GM21717 (cell line): ENCODE results near the gene ZCCHC2.

ENCODE experiments used
- ATAC-seq: cut with Tn5 transposase; IDR thresholded peaks from one replicate; pipeline ENCODE4 v1.9.1; 2021; ENCODE audit warnings: mild to moderate bottlenecking, moderate library complexity; ENCODE audit not compliant: unreplicated experiment

The ZCCHC2 gene

DNA sequence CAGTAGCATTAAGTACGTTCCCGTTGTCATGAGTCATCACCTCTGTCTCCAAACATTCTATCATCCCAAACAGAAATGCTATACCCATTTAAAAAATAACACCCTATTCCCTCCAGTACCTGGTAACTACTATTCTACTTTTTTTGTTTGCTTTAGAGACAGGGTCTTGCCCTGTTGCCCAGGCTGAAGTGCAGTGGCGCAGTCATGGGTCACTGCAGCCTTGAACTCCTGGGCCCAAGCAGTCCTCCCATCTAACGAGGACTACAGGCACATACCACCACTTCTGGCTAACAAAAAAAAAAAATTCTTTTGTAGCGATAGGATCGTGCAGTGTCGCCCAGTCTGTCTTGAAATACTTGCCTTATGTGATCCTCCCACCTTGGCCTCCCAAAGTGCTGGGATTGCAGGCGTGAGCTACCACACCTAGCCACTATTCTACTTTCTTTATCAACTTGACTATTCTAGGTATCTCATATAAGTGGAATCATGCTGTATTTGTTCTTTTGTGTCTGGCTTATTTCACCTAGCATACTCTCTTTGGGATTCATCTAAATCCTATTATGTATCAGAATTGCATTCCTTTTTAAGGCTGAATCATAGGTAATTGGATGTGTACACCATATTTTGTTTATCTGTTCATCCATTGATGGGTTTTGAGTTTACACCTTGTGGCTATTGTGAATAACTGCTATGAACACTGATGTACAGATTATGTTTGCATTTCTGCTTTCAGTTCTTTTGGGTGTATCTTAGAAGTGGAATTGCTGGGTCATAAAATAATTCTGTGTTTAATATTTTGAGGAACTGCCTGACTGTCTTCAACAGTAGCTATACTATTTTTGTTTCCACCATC lies 14.4 kb downstream of the ZCCHC2 start:
- ATAC-seq, result no peak

DNA sequence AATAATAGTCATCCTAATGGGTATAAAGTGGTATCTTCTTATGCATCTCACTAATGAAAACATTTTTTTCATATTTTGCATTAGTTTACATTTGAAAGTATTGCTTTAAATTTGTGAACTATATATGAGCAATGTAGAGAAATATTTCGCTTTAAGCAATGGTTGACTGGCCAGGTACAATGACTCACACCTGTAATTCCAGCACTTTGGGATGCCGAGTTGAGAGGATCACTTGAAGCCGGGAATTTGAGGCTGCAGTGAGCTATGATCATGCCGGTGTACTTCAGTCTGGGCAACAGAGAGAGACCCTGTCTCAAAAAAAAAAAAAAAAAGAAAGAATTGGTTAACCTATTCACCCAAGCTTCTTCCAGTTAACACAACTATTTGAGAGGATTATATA lies 15.1 kb downstream of the ZCCHC2 start:
- ATAC-seq, result no peak

DNA sequence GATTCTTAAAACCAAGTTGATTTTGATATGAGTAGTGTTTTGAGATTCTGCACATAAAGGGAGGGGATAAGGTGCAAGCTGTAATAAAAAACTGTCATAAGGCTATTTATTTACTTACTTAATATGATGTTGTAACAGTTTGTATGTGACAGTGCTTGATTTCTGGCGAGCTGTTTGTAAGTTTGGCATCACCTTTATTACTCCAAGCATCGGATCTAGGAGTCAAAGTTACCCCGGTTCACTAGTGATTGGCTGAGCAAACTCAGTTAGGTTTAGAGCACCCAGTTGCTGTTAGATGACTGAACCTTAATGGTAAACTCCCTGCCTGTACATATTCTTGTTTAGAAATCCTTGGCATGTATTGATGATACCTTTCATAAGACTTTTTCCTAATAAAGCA lies 16.1 kb downstream of the ZCCHC2 start:
- no peak for ATAC-seq

DNA sequence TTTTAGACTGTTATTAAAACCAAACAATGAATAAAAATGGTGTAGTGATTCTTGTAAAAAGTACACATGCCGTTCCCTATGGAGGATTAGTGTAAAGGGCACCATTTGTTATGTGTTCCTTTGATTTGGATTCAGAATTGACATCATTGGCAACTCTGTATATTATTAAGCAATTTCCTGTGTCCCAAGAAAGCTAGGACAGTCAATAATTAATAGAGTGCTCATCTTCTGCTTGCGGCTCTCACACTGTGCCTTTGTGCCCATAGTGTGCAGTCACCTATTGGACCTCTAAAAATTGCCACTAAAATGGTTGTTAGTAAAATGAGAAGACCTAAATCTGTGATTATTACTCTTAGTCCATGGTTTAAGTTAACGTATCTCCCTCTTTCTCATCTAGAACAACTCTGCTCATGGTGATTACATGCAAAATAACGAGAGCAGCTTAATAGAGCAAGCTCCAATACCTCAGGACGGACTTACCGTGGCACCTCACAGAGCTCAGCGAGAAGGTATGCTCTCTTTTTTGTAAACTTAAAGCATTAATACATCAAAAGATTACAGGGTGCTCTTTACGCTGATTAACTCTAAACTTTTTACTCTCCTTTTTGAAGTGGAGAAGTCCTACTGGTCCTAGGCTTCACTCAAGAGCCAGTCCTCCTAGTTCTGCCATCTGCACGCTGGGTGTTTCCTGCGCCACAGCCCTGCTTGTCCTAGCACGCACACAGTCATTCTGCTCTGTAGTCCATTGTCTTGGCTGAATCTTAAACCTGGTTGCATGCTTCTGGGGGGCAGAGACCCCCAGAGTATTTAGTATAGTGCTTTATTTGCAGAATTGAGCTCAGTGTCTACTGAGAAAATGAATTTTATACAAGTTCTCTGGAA lies 16.7 kb downstream of the ZCCHC2 start:
- ATAC-seq, result no peak

DNA sequence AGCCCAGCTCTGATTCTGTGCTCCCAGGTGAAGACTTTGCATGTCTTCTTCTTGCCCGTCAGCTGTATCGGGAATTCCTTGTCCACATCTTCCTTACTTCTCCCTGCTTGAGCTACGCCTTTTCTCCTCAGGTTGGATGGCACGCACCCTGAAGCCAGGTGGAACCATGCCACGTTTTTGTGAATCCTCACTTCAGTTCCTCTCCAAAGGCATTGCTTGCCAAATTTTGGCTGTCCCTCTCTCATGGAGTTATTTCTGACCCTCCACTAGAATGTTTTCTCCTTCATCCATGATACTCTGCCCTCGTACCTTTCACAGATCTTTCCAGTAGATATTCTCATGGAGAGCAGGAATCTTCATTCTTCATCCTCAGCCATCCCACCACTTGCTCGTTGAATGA lies 20.2 kb downstream of the ZCCHC2 start:
- no peak for ATAC-seq

DNA sequence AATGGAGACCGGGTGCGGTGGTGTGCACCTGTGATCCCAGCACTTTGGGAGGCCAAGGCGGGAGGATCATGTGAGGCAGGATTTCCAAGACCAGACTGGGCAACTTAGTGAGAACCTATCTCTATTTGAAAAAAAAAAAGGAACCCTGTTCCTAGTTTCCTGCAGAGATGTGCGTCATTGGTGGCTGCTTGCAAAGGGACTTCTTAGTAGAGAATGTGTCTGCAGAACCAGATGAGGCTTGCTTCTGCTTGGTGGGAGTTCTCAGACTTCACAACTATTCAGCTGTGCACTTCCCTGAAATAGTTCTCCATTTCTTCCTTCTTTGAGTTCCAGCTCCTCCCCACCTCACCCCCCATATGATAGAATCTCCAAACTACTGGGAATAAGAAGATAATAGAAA lies 22.3 kb downstream of the ZCCHC2 start:
- no peak for ATAC-seq

DNA sequence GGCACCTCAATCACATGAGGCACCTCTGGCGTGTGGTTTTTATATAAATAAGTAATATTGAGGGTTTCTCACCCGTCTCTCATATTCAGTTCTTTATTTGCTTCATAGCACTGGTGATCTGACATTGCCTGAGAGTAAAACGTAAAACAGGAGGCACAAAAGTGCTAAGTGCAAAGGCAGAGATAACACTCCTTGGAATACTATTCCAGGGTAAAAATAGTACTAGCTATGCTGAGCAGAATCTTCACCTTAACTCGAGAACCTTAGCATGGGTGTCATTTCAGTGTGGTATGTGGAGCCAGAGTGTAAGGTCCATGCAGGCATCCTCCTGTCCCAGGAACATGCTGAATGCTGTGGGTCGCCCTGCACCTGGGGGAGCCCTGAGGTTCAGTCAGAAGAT lies 26.9 kb downstream of the ZCCHC2 start:
- ATAC-seq, result no peak

DNA sequence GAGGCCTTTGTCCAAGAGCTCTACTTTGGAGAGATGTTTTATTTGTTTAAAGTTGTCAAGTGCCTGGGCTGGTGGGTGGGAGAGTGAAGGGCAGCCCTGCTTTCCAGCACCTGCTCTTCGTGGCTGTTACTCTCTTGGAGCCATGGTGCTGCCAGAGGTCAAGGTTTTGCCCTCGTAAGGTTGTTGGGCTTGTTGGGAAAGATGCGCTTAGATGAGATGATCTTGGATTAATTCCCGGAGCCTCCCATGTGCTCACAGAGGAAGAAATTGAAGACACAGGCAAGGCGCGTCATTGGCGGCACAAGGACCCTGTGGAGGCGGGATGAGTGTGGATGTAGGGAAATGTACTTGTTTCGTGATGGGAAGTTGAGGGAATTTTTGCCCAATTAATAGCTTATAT lies 27.9 kb downstream of the ZCCHC2 start:
- ATAC-seq, result no peak

DNA sequence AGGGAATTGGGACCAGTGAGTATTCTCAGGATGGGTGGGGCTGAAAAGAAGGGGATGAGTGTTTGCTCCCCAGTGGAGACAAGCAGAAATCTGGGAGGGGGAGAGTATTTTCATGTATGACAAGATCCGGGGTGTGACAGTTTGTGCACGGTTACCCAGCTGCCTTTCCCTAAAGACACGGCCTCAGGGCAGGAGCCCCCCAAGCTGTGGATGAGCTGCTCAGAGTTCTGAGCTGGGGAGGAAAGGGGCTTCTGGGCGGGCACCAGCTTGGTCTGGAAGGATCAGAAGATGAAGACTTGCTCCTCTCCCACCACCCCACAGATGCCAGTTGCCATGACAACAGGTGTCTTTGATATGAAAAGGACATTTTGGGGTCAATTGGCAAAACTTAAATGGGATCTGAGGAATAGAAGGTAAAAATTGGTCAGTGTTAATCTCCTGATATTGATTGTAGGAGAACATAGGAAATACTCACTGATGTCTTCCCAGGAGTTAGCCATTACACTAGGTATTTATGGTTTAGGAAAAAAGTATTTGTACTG lies 29.2 kb downstream of the ZCCHC2 start:
- ATAC-seq, result no peak

DNA sequence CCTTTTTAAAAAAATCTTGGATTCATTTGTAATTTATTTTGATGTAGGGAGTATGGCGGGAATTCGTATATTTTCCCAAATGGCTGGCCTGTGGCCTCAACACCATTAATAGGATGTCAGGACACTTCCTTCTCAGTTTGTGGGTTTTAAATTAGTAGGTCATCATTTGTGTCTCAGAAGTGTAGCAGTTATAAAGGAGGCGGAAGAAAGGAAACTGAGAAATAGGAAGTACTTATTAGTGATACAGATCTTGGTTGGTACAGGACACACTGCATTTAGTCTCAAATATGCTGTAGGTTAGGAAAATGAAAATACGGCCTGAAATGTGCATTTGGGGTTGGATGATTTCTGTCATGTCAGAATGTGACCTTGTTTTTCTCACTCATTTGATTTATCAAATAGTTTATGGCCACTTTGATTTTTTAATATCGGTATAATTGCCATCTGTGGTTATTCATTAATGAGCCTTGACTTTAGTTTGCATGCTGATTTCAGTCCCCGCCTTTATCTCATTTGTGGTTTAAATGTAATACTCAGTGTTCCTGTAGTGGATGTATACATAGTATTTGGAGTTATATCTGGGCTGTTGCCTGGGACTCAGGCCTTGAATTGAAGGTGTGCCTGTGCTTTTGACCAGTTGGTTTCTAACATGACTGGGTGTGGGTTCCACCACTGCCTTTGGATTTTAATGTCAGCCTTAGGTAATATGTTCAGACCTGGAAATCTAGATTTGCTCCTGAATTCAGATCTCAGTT lies 31.4 kb downstream of the ZCCHC2 start:
- ATAC-seq, result no peak

DNA sequence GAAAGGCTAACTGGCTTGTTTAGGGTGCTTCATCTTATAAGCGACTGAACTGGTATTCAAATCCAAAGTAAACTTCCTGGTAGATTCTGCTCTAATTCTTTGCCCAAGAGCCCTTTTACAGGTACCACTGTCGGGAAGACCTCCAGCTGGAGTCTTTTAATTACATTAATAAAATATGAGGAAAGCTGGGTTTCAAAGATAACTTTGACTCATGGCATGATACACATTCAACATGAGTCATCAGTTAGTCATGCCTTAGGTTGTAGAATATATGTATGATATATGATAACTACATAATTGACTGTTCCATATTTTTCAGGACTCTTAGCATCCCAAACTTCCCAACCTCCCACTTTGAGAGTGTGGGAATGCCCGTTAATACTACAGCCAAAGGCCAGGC lies 32.3 kb downstream of the ZCCHC2 start:
- ATAC-seq, result no peak

DNA sequence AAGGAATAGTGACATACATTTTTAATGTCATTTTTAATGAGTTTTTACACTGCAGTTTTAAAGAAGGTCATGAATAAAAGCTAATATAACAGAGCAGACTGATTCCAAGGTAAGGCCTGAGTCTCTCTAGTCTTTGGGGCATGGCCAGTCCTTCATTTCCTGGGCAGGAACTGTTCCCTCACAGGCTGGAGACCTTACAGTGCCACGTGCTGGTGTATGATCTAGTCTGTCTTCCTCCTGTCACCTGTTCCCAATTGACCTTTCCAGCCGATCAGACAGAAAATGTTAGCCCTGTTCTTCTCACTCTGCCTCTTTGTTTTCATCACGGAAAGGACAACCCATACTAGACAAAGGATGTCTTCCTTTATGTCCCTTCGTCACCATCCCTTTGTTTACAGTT lies 33.6 kb downstream of the ZCCHC2 start:
- no peak for ATAC-seq

DNA sequence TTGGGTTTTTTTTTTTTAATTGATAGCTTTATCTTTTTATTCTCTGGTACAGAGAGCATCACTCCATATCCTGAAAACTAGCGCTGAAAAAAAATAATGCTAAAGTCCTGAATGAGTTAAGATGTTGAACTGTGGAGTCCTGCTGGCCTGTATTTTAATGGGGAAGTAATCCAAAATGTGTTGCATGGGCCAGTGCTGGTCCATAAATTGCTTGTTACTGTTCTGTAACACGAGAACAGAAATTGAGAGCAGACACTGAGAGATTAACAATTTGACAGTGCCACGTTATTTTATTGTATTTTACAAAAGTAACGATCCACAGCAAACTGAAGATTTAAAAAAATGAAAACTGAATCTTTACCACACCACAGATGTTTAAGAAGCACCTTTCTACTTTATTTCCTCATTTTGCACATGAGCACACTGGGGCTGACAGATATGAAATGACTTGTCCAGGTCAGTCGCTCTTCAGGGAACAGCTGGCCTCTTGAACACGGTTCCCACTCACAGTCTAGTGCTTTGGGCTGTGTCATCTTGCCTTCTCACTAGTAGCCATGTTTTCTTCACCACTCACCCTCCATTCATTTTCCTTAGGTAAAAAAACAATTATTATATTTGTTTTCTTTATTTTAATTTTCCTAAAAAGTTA lies 35.3 kb downstream of the ZCCHC2 start:
- ATAC-seq, result peak; percentile 66

DNA sequence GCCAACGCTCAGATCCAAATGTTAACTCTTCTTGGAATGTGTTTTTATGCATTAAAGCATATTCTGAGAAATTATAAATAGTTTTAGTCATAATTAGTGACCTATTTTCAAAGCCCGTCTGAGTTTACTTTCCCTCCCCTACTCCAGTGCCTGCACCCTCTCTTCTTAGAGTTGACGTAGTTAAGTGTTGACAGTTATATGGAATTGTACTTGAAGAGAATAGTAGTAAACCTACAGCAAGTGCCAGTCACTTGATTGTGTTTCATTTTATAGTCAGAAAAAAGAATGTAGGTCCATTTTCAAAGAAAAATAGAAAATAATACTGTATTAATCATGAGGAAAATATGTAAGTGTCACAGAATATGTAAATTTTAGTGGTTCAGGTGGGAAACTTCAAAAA lies 41.2 kb downstream of the ZCCHC2 start:
- ATAC-seq, result no peak

DNA sequence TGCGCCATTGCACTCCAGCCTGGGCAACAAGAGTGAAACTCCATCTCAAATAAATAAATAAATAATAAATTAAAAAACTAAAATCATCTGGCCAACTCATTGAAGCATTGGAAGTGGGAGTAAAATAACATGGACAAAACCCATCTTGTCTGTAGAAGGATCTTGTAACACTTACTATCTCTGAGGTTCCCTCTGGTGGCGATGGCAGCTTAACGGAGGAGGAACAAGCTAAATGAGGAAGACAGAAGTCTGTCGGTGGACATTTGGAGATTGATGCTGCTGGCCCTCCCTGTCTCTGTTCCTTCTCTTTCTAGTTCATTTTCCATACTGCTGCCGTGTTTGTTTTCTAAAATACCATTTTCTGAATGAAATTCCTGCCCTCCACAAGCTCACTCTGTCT lies 43.4 kb downstream of the ZCCHC2 start:
- ATAC-seq, result no peak

DNA sequence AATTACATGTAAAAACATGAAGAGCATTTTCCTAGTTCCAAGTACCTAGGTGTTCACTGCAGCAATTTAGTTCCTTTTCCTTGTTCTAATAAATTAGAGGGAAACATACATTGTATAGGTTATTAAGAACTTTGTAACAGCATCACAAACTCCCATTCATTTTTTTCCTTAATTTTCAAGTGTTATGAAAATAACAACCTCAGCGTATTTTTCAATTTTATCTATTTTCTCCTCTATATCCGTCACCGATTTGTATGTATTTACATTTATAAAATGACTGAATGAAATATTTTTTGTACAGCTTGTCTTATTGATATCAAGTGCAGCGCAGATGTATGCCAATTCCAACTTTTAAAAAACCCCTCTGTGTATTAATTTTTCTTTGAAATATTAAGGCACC lies 44.0 kb downstream of the ZCCHC2 start:
- no peak for ATAC-seq

DNA sequence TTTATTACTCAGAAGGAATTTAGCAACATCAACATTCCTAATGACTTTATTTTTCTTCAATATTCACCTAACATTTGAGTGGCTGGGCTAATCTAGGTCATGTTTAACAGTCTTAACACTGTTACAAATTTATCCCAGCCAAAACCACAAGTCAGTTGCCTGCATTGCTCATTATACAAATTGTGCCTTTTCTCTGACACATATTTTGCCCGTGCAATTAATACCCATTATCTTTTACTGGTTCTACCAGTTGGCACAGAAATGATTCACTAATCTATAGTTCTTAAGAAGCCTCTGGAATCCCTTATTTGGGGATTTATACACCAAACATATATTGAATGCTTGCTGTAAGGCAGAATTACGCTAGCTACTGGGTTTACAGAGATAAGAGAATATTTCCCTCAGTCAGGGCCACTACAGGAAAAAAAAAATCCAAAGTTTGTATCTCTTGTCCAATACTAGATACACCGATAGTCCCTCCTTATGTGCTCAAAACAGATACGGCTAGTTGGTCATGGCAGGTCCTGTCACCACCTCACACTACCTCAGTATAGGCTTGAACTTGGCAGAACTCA lies 46.3 kb downstream of the ZCCHC2 start:
- no peak for ATAC-seq

DNA sequence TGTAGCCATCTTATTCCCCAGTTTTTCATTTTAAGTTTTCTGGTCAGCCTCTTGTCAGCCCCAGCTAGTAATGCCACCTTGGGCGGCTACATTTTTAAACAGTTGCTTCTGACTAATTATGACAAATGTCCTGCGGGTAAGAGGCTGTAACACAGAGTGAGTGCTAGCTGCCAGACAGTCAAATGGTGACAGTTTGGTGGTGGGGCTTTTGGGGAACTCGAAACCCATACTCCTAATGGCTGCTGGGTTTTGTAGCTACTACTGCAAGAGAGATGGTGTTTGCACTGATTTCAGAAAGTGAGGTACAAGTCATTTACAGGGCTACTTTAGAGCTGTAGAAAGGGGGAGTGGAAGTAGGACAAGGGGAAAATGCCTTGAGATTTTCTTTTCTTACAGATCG lies 48.2 kb downstream of the ZCCHC2 start:
- ATAC-seq, result no peak

DNA sequence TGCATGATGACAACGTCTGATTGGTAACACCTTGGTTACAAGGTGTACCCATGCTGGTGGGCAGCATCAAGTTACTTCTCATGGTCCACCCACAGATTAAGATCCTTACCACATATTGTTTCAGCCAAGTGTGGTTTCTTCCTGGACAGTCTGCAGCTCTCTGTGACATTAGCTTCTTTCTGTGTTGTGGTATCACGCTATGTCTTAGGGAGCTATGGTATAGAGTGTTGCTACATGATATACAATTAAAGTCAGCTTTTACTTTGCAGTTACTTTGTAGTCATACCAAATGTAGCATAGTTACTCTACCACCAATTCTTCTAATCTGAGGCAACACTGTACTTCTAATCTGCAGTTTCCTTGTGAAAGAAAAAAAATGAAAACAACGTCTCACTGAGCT lies 48.8 kb downstream of the ZCCHC2 start:
- no peak for ATAC-seq

DNA sequence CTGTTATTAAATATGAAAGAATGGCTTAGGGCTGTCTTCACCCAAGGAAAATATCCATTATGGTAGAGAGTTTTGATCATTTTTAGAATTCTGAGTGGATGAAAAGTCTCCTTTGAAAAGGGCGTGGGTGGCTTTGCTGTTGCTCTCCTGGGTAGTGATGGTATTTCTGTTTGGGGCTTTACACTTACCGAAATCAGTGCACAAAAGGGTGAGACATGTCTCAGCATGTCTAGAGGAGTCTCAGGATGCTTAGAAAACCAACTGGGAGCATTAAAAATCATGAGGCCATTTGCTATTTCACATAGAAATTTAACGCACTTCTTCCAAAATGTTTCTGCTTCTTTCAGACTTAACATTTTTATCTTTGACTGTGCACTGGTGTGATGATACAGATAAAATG lies 49.6 kb downstream of the ZCCHC2 start:
- ATAC-seq, result no peak
